ENCODE data around the gene NUDT4. TPM values are rescaled to one million over a fixed set of nuclear protein-coding genes. Genes with fewer than 3 reads are reported as not detected.
A peak's percentile ranks its signal among the peaks of the same experiment; 100 is the strongest.

Gene NUDT4
- total and polyA plus RNA-seq, 2 of the 8 experiments (the other 6 are each of a cell fraction or from before 2014, with no cell fraction given): 17.3 to 71.7 TPM

DNA sequence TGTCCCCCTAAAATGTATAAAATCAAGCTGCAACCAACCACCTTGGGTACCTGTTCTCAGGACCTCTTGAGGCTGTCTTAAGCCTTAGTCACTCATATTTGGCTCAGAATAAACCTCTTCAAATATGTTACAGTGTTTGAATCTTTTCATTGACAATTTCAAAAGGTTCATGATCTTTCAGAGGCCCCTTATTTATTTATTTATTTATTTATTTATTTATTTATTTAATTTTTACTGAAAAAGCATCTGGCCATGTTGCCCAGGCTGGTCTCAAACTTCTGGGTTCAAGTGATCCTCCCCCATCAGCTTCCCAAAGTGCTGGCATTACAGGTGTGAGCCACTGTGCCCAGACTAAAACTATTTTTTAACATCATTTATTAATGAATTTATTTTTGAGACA is 8.2 kb upstream of the NUDT4 start:
- Histone ChIP-seq H3K14ac (ENCODE audit: insufficient read length) (no peak overlapping the region), H3K79me1 (ENCODE audit: low read depth, low read length) (no peaks in the 10 kb centered on the region), H4K5ac (ENCODE audit: insufficient read length, low read depth, low read length) (no peak overlapping the region), H3K4ac (replicated peaks; ENCODE audit: insufficient read length, low read depth, low read length) (no peak overlapping the region), H3K9me3 (ENCODE audit: insufficient read depth in 2 of 2, low read depth in 1 of 2, low read length in 1 of 2) (no peaks in the 10 kb centered on the region), H4K8ac (ENCODE audit: extremely low read depth, insufficient read depth, low read length) (no peak overlapping the region), H2AFZ (ENCODE audit: low read length) (no peak overlapping the region), H3K9ac (replicated peaks in 1 of 4; ENCODE audit: extremely low read depth in 1 of 4, low read depth in 3 of 4, low read length in 3 of 4) (no peak overlapping the region), H3K27ac (ENCODE audit: low read depth, low read length) (no peak overlapping the region), H2BK120ac (replicated peaks; ENCODE audit: low read depth, low read length) (peak overlapping the region; percentile 54), H3K4me3 (ENCODE audit: extremely low read depth in 1 of 4, insufficient read depth in 2 of 4, low read depth in 3 of 4, low read length in 4 of 4) (no peak overlapping the region; a peak in 1 of 8 replicates), H3K4me1 (replicated peaks in 1 of 4; ENCODE audit: control insufficient read depth in 3 of 4, insufficient read depth in 4 of 4, low read length in 3 of 4) (peaks cover 2 to 7% (median 3%) of the 10 kb centered on the region in 4 experiments; a peak in 4 of 7 replicates), H2BK5ac (ENCODE audit: low read depth, low read length) (peak overlapping the region; percentile 52; the same call in 1 of the 2 replicates), H2AK5ac (ENCODE audit: low read depth, low read length) (no peak overlapping the region), H3K36me3 (ENCODE audit: control insufficient read depth in 2 of 4, insufficient read depth in 4 of 4, low read length in 3 of 4) (no peaks in the 10 kb centered on the region), H2BK12ac (ENCODE audit: low read depth, low read length) (no peak overlapping the region), H3K23ac (ENCODE audit: insufficient read length) (no peak overlapping the region), H2BK20ac (ENCODE audit: low read length) (no peak overlapping the region), H3K56ac (replicated peaks; ENCODE audit: insufficient read length, low read depth, low read length) (no peak overlapping the region), H4K20me1 (replicated peaks in 1 of 2; ENCODE audit: control insufficient read depth in 1 of 2, insufficient read depth in 2 of 2, low read length in 2 of 2) (no peaks in the 10 kb centered on the region), H3K27me3 (replicated peaks in 1 of 4; ENCODE audit: control insufficient read depth in 3 of 4, extremely low read depth in 1 of 4, insufficient read depth in 3 of 4, low read length in 3 of 4) (no peaks in the 10 kb centered on the region), H3K79me2 (ENCODE audit: control insufficient read depth in 1 of 2, insufficient read depth in 2 of 2, low read length in 2 of 2) (no peaks in the 10 kb centered on the region), H4K91ac (replicated peaks; ENCODE audit: insufficient read length, low read length) (no peak overlapping the region), H3K4me2 (ENCODE audit: insufficient read depth in 1 of 2, low read depth in 2 of 2, low read length in 2 of 2) (peak overlapping the region; percentile 18 to 43; a peak in 2 of 4 replicates), H3K23me2 (ENCODE audit: low read depth, low read length) (peaks cover 3% of the 10 kb centered on the region; the same call in 1 of the 2 replicates), H2BK15ac (ENCODE audit: low read length) (no peak overlapping the region), H3K18ac (ENCODE audit: extremely low read depth, low read length) (no peak overlapping the region; the same call in 1 of the 2 replicates)
- no peak for DNase-seq (ENCODE audit: low read depth in 1 of 2, low spot score in 2 of 2)
- ChIA-PET CTCF (ENCODE audit: partially characterized antibody) (no interaction called here), POLR2A (ENCODE audit: partially characterized antibody) (interaction anchor here (1.5 to 1.9 kb wide), 2 partner anchors 11 to 15 kb away, joined by 4 read pairs; no protein-coding TSS in a partner anchor)
- no peak for FAIRE-seq
- no peak for TF ChIP-seq MAX (IDR thresholded peaks at IDR 0.05)
- TF ChIP-seq CBX5 (IDR thresholded peaks at IDR 0.05; ENCODE audit: low read depth, low read length): no peak
- TF ChIP-seq TAF7 (optimal IDR thresholded peaks at IDR 0.05; ENCODE audit: borderline replicate concordance, low read depth, low read length): no peak
- no peak for TF ChIP-seq POLR2A (IDR thresholded peaks at IDR 0.05; ENCODE audit: control extremely low read depth in 1 of 2, low read depth in 2 of 2, low read length in 2 of 2)
- TF ChIP-seq, protein P1, sequence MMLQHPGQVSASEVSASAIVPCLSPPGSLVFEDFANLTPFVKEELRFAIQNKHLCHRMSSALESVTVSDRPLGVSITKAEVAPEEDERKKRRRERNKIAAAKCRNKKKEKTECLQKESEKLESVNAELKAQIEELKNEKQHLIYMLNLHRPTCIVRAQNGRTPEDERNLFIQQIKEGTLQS (IDR thresholded peaks at IDR 0.05; ENCODE audit: insufficient read depth, low read depth, low read length): no peak
- no peak for TF ChIP-seq YY1 (IDR thresholded peaks at IDR 0.05; ENCODE audit: low read depth, low read length)
- no peak for TF ChIP-seq TAF1 (IDR thresholded peaks at IDR 0.05; ENCODE audit: low read depth, low read length)
- no peak for TF ChIP-seq ZNF274 (IDR thresholded peaks at IDR 0.05; ENCODE audit: borderline replicate concordance, extremely low read depth, low read length)
- TF ChIP-seq ASH2L (IDR thresholded peaks at IDR 0.05; ENCODE audit: low read length): no peak
- no peak for TF ChIP-seq CTBP2 (IDR thresholded peaks at IDR 0.05; ENCODE audit: borderline replicate concordance, insufficient read depth, insufficient read length, low read length)
- TF ChIP-seq CEBPB (IDR thresholded peaks at IDR 0.05; ENCODE audit: low read depth, low read length): no peak

Data from H1 (cell line).